ENCODE measurements around the gene KCNJ18. TPM values are rescaled to one million over a fixed set of nuclear protein-coding genes. Genes with fewer than 3 reads are reported as not detected.
"Not testable (repeated sequence)": the region's sequence is repeated elsewhere in the genome, so short reads cannot be mapped to it uniquely, and the experiment has no call there.

The KCNJ18 gene
- total and polyA plus RNA-seq, 4 donors, result not detected

DNA sequence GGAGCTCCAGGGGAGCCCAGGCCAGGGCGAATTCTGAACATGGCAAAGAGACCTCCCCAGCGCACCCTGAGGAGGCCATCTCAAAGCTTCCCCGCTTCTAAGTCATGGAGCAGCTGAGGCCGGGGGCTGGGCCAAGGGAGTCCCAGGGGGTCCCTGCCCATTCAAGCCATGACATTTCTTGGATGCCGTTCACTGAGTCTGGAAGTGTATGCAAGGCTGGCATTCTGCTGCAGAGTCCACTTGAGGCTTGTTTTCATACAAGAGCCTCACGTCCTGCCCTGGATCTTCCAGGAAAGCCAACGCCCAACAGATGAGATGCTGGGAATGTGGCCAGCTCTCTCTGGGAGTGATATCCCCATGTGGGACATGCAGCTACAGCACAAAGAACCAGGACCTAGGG lies 48.5 kb downstream of the KCNJ18 start:
- H3K36me3 ChIP-seq (ENCODE audit: control insufficient read depth, insufficient read depth, low read length); H3K27me3 ChIP-seq (ENCODE audit: control insufficient read depth, insufficient read depth, low read length); H3K4me1 ChIP-seq (ENCODE audit: control insufficient read depth, insufficient read depth, low read length); H3K4me3 ChIP-seq (ENCODE audit: low read depth, low read length); H3K27ac ChIP-seq (ENCODE audit: low read depth, low read length); H3K9me3 ChIP-seq (ENCODE audit: control insufficient read depth, insufficient read depth, low read length); DNase-seq (ENCODE audit: low read depth in 4 of 6, low spot score in 6 of 6): not testable (repeated sequence)
- WGBS (ENCODE audit: insufficient coverage), result 75% methylated on average over 6 of the region's 7 CpGs

DNA sequence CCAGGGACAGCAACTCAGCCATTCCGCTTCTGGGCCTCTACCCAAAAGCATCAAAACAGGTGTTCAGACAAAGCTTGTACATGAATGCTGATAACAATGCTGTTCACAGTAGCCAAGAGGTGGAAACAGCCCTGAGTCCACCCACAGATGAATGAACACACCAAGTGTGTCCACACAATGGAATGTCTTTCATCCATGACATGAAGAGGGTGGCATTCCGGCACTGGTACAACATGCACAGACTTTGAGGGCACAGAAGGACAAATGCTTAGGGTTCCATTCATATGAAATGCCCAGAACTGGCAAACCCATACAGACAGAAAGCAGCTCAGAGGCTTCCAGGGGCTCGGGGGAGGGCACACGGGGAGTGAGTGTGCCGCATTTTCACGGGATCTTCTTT lies 49.2 kb downstream of the KCNJ18 start:
- not testable (repeated sequence) for DNase-seq (ENCODE audit: low read depth in 4 of 6, low spot score in 6 of 6); H3K27ac ChIP-seq (ENCODE audit: low read depth, low read length); H3K27me3 ChIP-seq (ENCODE audit: control insufficient read depth, insufficient read depth, low read length); H3K36me3 ChIP-seq (ENCODE audit: control insufficient read depth, insufficient read depth, low read length); H3K4me3 ChIP-seq (ENCODE audit: low read depth, low read length); H3K4me1 ChIP-seq (ENCODE audit: control insufficient read depth, insufficient read depth, low read length); H3K9me3 ChIP-seq (ENCODE audit: control insufficient read depth, insufficient read depth, low read length)
- no CpG with 5 or more reads among the region's 6 CpGs for WGBS (ENCODE audit: insufficient coverage)

DNA sequence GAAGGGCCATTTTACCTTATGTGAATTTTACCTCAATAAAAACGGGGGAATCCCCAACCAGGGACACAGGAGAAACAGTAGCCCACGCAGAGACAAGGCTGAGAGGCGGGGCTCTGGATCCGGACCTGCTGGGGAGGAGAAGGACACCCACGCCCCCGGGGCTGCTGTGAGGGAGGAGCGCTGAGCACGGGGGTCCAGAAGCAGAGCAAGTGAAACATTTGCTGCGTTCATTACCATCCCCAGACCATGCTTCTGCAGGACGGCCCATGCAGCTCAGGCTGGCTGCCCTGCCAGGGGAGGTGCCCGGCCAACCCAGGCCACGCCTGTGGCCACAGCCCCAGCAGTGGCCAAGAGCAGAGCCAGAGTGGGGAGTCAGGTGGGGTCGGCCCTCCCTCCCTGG lies 50.0 kb downstream of the KCNJ18 start:
- H3K27me3 ChIP-seq (ENCODE audit: control insufficient read depth, insufficient read depth, low read length), result no peaks in the 10 kb centered on the region
- H3K4me3 ChIP-seq (ENCODE audit: low read depth, low read length), result no peak overlapping the region
- peaks cover 1% of the 10 kb centered on the region for H3K9me3 ChIP-seq (ENCODE audit: control insufficient read depth, insufficient read depth, low read length)
- WGBS (ENCODE audit: insufficient coverage), result 68% methylated on average over 10 of the region's 13 CpGs
- DNase-seq (ENCODE audit: low read depth in 4 of 6, low spot score in 6 of 6), result no peak
- no peak overlapping the region for H3K27ac ChIP-seq (ENCODE audit: low read depth, low read length)
- H3K36me3 ChIP-seq (ENCODE audit: control insufficient read depth, insufficient read depth, low read length), result no peaks in the 10 kb centered on the region
- no peaks in the 10 kb centered on the region for H3K4me1 ChIP-seq (ENCODE audit: control insufficient read depth, insufficient read depth, low read length)

DNA sequence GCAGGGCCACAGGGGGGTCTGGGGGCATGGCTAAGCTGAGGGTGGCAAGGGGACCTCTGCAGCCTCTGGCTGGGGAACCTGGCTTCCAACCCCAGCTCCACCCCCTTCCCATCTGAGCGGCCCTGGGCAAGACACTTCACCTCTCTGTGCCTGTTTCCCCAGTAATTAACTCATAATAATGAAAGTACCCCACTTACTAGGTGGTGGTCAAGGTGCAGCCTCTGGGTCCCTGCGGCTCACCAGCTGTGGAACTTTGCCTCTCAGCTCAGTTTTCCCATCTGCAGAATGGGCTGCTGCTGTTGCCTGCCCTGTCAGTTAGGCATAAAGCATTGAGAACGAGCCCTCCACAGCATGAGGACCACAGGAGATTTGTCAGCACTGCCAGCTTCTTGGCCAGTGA lies 51.8 kb downstream of the KCNJ18 start:
- H3K27ac ChIP-seq (ENCODE audit: low read depth, low read length); H3K36me3 ChIP-seq (ENCODE audit: control insufficient read depth, insufficient read depth, low read length); H3K4me3 ChIP-seq (ENCODE audit: low read depth, low read length); H3K4me1 ChIP-seq (ENCODE audit: control insufficient read depth, insufficient read depth, low read length); H3K9me3 ChIP-seq (ENCODE audit: control insufficient read depth, insufficient read depth, low read length); DNase-seq (ENCODE audit: low read depth in 4 of 6, low spot score in 6 of 6); H3K27me3 ChIP-seq (ENCODE audit: control insufficient read depth, insufficient read depth, low read length): not testable (repeated sequence)
- 61% methylated on average over 3 of the region's 3 CpGs for WGBS (ENCODE audit: insufficient coverage)

DNA sequence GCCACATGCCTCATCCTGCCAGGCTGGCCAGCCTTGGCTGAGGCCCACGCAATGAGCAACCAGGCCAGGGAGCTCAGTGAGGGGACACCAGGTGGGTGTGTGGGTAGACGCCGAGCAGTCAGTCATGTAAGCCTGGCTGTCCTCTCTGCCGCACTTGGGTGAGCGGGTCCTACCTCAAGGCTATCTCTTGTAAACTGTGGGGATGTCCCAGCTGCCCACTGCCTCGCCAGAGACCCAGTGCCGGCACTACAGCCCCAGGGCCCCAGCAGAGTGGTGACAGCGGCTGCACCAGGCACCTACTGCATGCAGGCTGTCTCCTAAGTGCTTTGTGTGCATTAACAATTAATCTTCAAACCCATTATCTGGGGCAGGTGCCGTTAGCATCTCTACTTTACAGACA lies 52.3 kb downstream of the KCNJ18 start:
- 83% methylated on average over 6 of the region's 9 CpGs for WGBS (ENCODE audit: insufficient coverage)
- H3K4me3 ChIP-seq (ENCODE audit: low read depth, low read length); H3K9me3 ChIP-seq (ENCODE audit: control insufficient read depth, insufficient read depth, low read length); H3K4me1 ChIP-seq (ENCODE audit: control insufficient read depth, insufficient read depth, low read length); H3K27me3 ChIP-seq (ENCODE audit: control insufficient read depth, insufficient read depth, low read length); DNase-seq (ENCODE audit: low read depth in 4 of 6, low spot score in 6 of 6); H3K36me3 ChIP-seq (ENCODE audit: control insufficient read depth, insufficient read depth, low read length); H3K27ac ChIP-seq (ENCODE audit: low read depth, low read length): not testable (repeated sequence)

DNA sequence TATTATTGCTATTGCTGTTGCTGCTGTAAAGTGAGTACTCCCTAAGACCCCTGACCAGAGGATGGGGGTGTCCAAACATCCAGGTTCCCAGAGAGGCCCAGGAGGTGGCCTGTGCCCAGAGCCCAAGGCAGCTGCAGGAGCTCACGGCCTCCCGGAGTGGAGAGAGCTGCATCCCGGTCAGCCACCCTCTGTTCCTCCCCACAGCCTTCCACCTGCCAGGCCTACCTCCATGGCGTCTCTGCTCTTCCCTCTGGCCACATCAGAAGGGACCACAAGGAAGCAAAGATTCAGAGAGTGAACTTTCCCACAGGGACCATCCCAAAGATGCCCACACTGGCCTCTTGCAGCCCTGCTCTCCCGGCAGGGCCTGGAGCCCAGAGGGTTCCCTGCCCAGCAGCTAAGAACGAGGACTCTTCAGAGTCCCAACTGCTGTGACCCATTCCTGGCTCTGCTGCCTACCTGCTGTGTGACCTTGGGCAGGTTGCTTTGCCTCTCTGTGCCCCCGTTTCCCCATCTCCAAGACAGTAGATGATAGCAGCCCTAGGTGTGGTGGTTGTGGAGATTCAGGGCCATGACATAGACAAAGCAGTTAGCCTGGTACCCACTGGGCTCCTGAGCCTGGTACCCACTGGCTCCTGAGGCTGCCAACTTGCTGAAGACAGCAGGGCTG lies 53.2 kb downstream of the KCNJ18 start:
- not testable (repeated sequence) for H3K27me3 ChIP-seq (ENCODE audit: control insufficient read depth, insufficient read depth, low read length); DNase-seq (ENCODE audit: low read depth in 4 of 6, low spot score in 6 of 6); H3K36me3 ChIP-seq (ENCODE audit: control insufficient read depth, insufficient read depth, low read length); H3K27ac ChIP-seq (ENCODE audit: low read depth, low read length); H3K9me3 ChIP-seq (ENCODE audit: control insufficient read depth, insufficient read depth, low read length); H3K4me3 ChIP-seq (ENCODE audit: low read depth, low read length); H3K4me1 ChIP-seq (ENCODE audit: control insufficient read depth, insufficient read depth, low read length)
- 69% methylated on average over 6 of the region's 7 CpGs for WGBS (ENCODE audit: insufficient coverage)

DNA sequence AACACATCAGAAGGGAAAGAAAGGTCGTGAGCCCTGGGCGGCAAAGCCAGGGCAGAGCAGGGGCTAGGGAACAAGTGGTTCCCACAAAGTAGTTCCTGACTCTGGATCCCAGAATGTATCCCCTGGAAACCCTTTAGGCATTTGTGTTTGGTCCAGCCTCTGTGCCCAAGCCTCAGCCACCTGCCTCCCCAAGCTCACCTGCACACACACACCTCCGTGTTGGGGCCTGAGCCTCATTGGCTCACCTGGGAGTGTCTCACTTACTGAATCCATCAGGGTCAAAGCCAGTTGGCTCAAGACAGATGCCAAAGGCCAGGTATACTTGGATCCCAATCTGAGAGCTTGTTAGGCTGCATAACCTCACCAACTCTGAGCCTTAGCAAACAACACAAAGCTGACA lies 54.1 kb downstream of the KCNJ18 start:
- H3K27ac ChIP-seq (ENCODE audit: low read depth, low read length); H3K4me1 ChIP-seq (ENCODE audit: control insufficient read depth, insufficient read depth, low read length); DNase-seq (ENCODE audit: low read depth in 4 of 6, low spot score in 6 of 6); H3K27me3 ChIP-seq (ENCODE audit: control insufficient read depth, insufficient read depth, low read length); H3K36me3 ChIP-seq (ENCODE audit: control insufficient read depth, insufficient read depth, low read length); H3K4me3 ChIP-seq (ENCODE audit: low read depth, low read length); H3K9me3 ChIP-seq (ENCODE audit: control insufficient read depth, insufficient read depth, low read length): not testable (repeated sequence)
- WGBS (ENCODE audit: insufficient coverage), result 57% methylated on average over 1 of the region's 3 CpGs

DNA sequence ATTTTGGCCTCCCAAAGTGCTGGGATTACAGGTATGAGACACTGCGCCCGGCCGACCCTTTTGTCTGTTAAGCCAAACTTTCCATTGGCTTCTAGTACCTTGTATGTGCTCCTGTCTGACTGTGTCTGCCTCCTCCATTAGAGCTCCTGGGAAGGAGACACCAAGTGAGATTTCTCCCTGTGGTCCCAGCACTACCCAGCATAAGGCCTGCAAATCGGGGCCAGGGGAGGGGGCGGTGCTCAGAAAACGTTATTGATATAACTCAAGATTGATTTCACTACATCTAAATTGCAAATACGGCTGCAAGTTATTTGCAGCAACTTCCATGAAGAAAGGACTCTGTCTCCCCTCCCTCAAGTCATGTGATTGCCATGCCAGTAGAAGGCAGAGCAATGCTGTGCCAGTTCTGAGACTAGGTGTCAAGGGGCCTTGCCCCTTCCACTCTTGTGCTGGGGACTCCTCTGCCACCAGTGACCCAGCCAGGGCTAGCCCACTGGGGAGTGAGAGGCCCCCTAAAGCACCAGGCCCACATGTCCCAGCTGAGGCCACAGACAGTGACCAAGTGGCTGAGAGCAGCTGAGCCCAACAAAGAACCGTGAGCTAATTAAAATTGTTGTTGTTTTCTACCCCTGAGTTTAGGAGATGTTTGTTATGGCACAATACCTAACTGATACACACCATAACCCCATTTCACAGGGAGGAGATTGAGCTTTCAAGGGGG lies 55.0 kb downstream of the KCNJ18 start:
- not testable (repeated sequence) for H3K4me1 ChIP-seq (ENCODE audit: control insufficient read depth, insufficient read depth, low read length); H3K4me3 ChIP-seq (ENCODE audit: low read depth, low read length); H3K9me3 ChIP-seq (ENCODE audit: control insufficient read depth, insufficient read depth, low read length); DNase-seq (ENCODE audit: low read depth in 4 of 6, low spot score in 6 of 6); H3K27ac ChIP-seq (ENCODE audit: low read depth, low read length); H3K36me3 ChIP-seq (ENCODE audit: control insufficient read depth, insufficient read depth, low read length); H3K27me3 ChIP-seq (ENCODE audit: control insufficient read depth, insufficient read depth, low read length)
- 78% methylated on average over 7 of the region's 8 CpGs for WGBS (ENCODE audit: insufficient coverage)

DNA sequence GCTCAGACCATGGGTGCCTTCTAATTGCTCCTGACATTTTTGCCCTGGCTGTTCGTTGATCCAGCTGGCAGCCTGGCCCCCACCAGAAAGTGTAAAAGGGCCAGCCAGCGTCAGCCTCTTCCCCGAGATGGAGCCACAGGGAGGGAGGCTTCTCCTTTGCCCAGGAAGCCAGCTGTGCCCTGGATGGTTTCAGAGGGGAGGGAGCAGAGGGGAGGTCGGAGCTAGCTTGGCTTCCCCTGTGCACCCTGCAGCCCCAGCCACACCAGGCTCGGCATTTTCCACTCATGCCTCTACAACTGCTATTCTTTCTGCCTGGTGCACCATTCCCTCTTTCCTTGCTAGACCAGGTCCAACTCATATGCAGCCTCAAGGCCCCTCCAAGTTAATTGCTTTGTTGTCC lies 56.4 kb downstream of the KCNJ18 start:
- not testable (repeated sequence) for H3K9me3 ChIP-seq (ENCODE audit: control insufficient read depth, insufficient read depth, low read length); H3K36me3 ChIP-seq (ENCODE audit: control insufficient read depth, insufficient read depth, low read length); H3K27ac ChIP-seq (ENCODE audit: low read depth, low read length); H3K4me3 ChIP-seq (ENCODE audit: low read depth, low read length); DNase-seq (ENCODE audit: low read depth in 4 of 6, low spot score in 6 of 6); H3K27me3 ChIP-seq (ENCODE audit: control insufficient read depth, insufficient read depth, low read length); H3K4me1 ChIP-seq (ENCODE audit: control insufficient read depth, insufficient read depth, low read length)
- 62% methylated on average over 4 of the region's 5 CpGs for WGBS (ENCODE audit: insufficient coverage)
